GM23338 (cell line): Measurements from ENCODE around the gene GNAI1. TPM values are rescaled to one million over a fixed set of nuclear protein-coding genes. Genes with fewer than 3 reads are reported as not detected.

Experiments
- ATAC-seq: fragments of 200-7000 bp; cut with Tn5 transposase; 3 replicates; pipeline ENCODE4 v1.9.1; 2020
- DNase-seq: peaks from one replicate; pipeline ENCODE4 v3.0.0-alpha.2; 2015; ENCODE audit warnings: low spot score
- H2AFZ ChIP-seq: fragments of 200-600 bp; sonication (generic); 2 replicates; pipeline ENCODE4 v1.8.0; 2016; ENCODE audit warnings: antibody characterized with exemption, mild to moderate bottlenecking, moderate library complexity
- H3F3A ChIP-seq: fragments of 200-600 bp; sonication (generic); replicated peaks from 2 replicates; pipeline ENCODE4 v1.8.0; 2017; ENCODE audit warnings: antibody characterized with exemption, mixed run types, low read depth
- H3K27ac ChIP-seq: fragments of 200-600 bp; sonication (generic); 2 replicates; pipeline ENCODE4 v1.6.1; 2016; ENCODE audit warnings: low read depth
- H3K27me3 ChIP-seq: fragments of 200-600 bp; sonication (generic); 2 replicates; pipeline ENCODE4 v1.8.0; 2016; ENCODE audit warnings: mild to moderate bottlenecking, mixed run types, moderate library complexity; ENCODE audit not compliant: insufficient read depth
- H3K36me3 ChIP-seq: fragments of 200-600 bp; sonication (generic); 2 replicates; pipeline ENCODE4 v1.8.0; 2016; ENCODE audit warnings: mild to moderate bottlenecking; ENCODE audit not compliant: insufficient read depth
- H3K4me1 ChIP-seq: fragments of 200-600 bp; sonication (generic); 2 replicates; pipeline ENCODE4 v1.8.0; 2016; ENCODE audit warnings: mild to moderate bottlenecking, moderate library complexity; ENCODE audit not compliant: insufficient read depth
- H3K4me2 ChIP-seq: fragments of 200-600 bp; sonication (generic); 2 replicates; pipeline ENCODE4 v1.7.1; 2017; ENCODE audit warnings: mixed run types
- H3K4me3 ChIP-seq: fragments of 200-600 bp; sonication (generic); 2 replicates; pipeline ENCODE4 v1.6.1; 2016; ENCODE audit warnings: mixed run types
- H3K79me2 ChIP-seq: fragments of 200-600 bp; sonication (generic); replicated peaks from 2 replicates; pipeline ENCODE4 v1.8.0; 2017; ENCODE audit warnings: mild to moderate bottlenecking; ENCODE audit not compliant: insufficient read depth
- H3K9me2 ChIP-seq: fragments of 200-600 bp; sonication (generic); 2 replicates; pipeline ENCODE4 v1.8.0; 2017; ENCODE audit not compliant: insufficient read depth
- H4K20me1 ChIP-seq: fragments of 200-600 bp; sonication (generic); replicated peaks from 2 replicates; pipeline ENCODE4 v1.8.0; 2017; ENCODE audit warnings: mild to moderate bottlenecking; ENCODE audit not compliant: insufficient read depth
- H3K27ac Mint-ChIP-seq: 2 replicates; pipeline ENCODE4 v1.8.0; 2020; ENCODE audit warnings: inconsistent platforms, mild to moderate bottlenecking, moderate library complexity, mixed read lengths
- H3K27me3 Mint-ChIP-seq: 3 replicates; pipeline ENCODE4 v1.8.0; 2022; ENCODE audit warnings: low read depth, mild to moderate bottlenecking, moderate library complexity, mixed read lengths, inconsistent platforms; ENCODE audit not compliant: insufficient read depth, poor library complexity
- H3K36me3 Mint-ChIP-seq: 3 replicates; pipeline ENCODE4 v1.8.0; 2021; ENCODE audit warnings: low read depth, mild to moderate bottlenecking, inconsistent platforms, moderate library complexity, mixed read lengths
- H3K4me1 Mint-ChIP-seq: 3 replicates; pipeline ENCODE4 v1.8.0; 2020; ENCODE audit warnings: mild to moderate bottlenecking, inconsistent platforms, mixed read lengths
- H3K4me3 Mint-ChIP-seq: 3 replicates; pipeline ENCODE4 v1.8.0; 2021; ENCODE audit warnings: moderate library complexity, mild to moderate bottlenecking, inconsistent platforms, mixed read lengths
- H3K9me3 Mint-ChIP-seq: 3 replicates; pipeline ENCODE4 v1.8.0; 2020; ENCODE audit warnings: moderate library complexity, mild to moderate bottlenecking, inconsistent platforms, mixed read lengths
- EZH2 ChIP-seq: fragments of 200-600 bp; sonication (generic); IDR thresholded peaks from one replicate; pipeline ENCODE4 v1.8.0; 2017; ENCODE audit warnings: antibody characterized with exemption, mild to moderate bottlenecking, low read depth; ENCODE audit not compliant: unreplicated experiment
- EZH2phosphoT487 ChIP-seq: fragments of 200-600 bp; sonication (generic); IDR thresholded peaks from one replicate; pipeline ENCODE4 v1.8.1; 2018; ENCODE audit warnings: antibody characterized with exemption; ENCODE audit not compliant: unreplicated experiment
- JUNB ChIP-seq: IDR thresholded peaks from one replicate; pipeline ENCODE4 v1.6.1; 2016; ENCODE audit warnings: antibody characterized with exemption; ENCODE audit not compliant: unreplicated experiment
- NANOG ChIP-seq: IDR thresholded peaks from 2 replicates; pipeline ENCODE4 v1.6.1; 2016; ENCODE audit warnings: antibody characterized with exemption, borderline replicate concordance
- POLR2AphosphoS5 ChIP-seq: IDR thresholded peaks from 2 replicates; pipeline ENCODE4 v1.6.1; 2016; ENCODE audit warnings: antibody characterized with exemption, low read depth
- STAT1 ChIP-seq: IDR thresholded peaks from one replicate; pipeline ENCODE4 v1.6.1; 2016; ENCODE audit warnings: antibody characterized with exemption; ENCODE audit not compliant: unreplicated experiment
- ZNF114 ChIP-seq: fragments of 250-450 bp; sonication (Bioruptor Pico); IDR thresholded peaks from 2 replicates; pipeline ENCODE4 v1.5.0; 2020; ENCODE audit warnings: mild to moderate bottlenecking, moderate library complexity
- ZNF331 ChIP-seq: fragments of 250-450 bp; sonication (Bioruptor Pico); IDR thresholded peaks from 2 replicates; pipeline ENCODE4 v1.5.0; 2020; ENCODE audit warnings: low read depth, mild to moderate bottlenecking, moderate library complexity
- polyA plus RNA-seq: library from polyadenylated mRNA; unstranded; fragments of >200 nt; fragmentation: Nextera tagmentation; extraction: Ambion mirVana; gene quantifications from 2 replicates; pipeline ENCODE4 v1.2.1, GENCODE V29; 2016
- total RNA-seq: library from RNA; depleted of rRNA; stranded (reverse); fragments of >200 nt; shearing (Covaris generic); gene quantifications from 2 replicates; pipeline ENCODE4 v1.2.3, GENCODE V29; 2014
- TF ChIP-seq, protein P1 (sequence below), 2 experiments: fragments of 200-600 bp in 1 of 2; sonication (generic) in 1 of 2; conservative IDR thresholded peaks; 2 replicates each; pipeline versions ENCODE4 v1.5.1 to v1.6.1; 2016 to 2017; ENCODE audit warnings: antibody characterized with exemption in 2 of 2, low read depth in 2 of 2, mild to moderate bottlenecking in 2 of 2, moderate library complexity in 1 of 2
- TF ChIP-seq, protein P2 (sequence below): fragments of 250-450 bp; sonication (Bioruptor Pico); IDR thresholded peaks from 2 replicates; pipeline ENCODE4 v1.5.0; 2020; ENCODE audit warnings: mild to moderate bottlenecking, moderate library complexity
- TF ChIP-seq, protein P3 (sequence below): IDR thresholded peaks from 2 replicates; pipeline ENCODE4 v1.6.1; 2016; ENCODE audit warnings: antibody characterized with exemption

The GNAI1 gene
- total and polyA plus RNA-seq, 2 experiments from 2014 or later = 31.3 to 36.9 TPM

DNA sequence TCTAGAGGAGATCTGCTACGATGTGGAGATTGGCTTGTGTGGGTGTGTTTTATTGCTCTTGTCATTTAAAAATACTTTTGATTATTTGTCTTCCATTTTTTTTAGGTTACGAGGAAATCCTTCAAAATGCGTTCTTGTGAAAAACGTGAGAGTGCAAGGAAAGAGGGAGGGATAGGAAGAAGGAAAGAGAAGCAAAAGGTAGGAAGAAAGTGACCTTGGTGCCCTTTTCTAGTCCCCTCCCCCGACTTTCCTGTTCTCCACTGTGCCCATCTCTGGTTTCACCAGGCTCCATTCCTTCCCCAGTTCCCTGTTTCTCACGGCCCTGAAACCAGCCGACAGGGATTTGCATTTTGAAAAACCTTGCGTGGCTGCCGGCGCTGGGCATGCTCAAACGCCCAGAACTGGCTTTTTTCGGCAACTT is 506 bp upstream of the GNAI1 start:
- Histone ChIP-seq H4K20me1 (peaks cover 4% of the 10 kb centered on the region; the same call in 1 of the 2 replicates), H3K36me3 (no peaks in the 10 kb centered on the region), H3K9me2 (peaks cover under 1% of the 10 kb centered on the region; the same call in 1 of the 2 replicates), H3K79me2 (peaks cover 37% of the 10 kb centered on the region), H3K4me1 (peaks cover 27% of the 10 kb centered on the region), H3F3A (no peaks in the 10 kb centered on the region), H2AFZ (peak overlapping the region; percentile 90), H3K4me3 (peak overlapping the region; percentile 77), H3K4me2 (peak overlapping the region; percentile 80), H3K27me3 (peaks cover 32% of the 10 kb centered on the region), H3K27ac (no peak overlapping the region)
- TF ChIP-seq EZH2phosphoT487 = no peak
- TF ChIP-seq ZNF114 (CRISPR knock-in tag) = no peak
- ATAC-seq (peak; percentile 36), DNase-seq (peak; percentile 76)
- Mint-ChIP-seq H3K4me1 (peaks cover 30% of the 10 kb centered on the region), H3K27ac (no peak overlapping the region), H3K36me3 (no peaks in the 10 kb centered on the region; the same call in 2 of the 3 replicates), H3K27me3 (peaks cover 17% of the 10 kb centered on the region), H3K4me3 (peak overlapping the region; percentile 87), H3K9me3 (no peaks in the 10 kb centered on the region; the same call in 2 of the 3 replicates)

DNA sequence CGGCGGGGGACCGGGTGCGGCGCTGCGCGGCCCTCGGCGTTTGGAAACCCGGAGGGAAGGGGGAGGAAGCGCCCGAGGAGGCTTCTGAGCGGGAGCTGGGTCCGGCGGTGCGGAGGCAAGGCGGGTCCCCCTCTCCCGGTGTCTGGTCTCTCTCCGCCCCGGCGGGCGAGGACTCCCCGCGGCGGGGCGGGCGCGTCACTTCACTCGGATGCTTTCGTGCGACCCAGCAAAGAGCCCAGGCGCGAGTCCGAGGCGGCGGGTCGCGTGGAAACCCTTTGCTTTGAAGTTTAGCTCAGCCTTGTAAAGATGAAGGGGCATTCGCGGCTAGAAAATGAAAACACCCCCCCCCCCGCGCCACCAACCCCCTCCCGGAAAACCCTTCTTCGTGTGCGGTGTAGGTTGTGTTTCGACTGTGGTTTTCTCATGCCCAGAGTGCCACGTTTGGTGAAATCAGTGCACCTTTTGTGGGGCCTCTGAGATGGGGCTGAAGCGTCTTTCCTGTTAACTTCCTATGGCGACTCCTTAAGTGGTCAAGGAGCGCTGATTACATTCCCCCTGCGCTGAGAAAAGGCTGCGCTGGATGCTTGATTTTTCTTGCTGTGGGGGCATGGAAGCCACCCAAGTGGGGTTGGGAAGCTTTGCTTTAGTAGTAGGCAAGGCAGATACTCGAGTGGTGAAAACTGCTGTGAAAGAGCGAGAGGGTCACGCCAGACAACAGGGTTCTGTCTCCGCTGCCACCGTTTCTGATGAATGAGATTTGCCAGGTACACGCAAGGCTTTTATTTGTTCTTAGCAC is 876 bp downstream of the GNAI1 start:
- H3K79me2 ChIP-seq = peaks cover 50% of the 10 kb centered on the region
- peaks cover 32% of the 10 kb centered on the region for H3K4me1 ChIP-seq
- peak overlapping the region; percentile 77 for H3K4me3 ChIP-seq
- no peaks in the 10 kb centered on the region; the same call in 2 of the 3 replicates for H3K9me3 Mint-ChIP-seq
- peaks cover 4% of the 10 kb centered on the region; the same call in 1 of the 2 replicates for H4K20me1 ChIP-seq
- peaks cover 2% of the 10 kb centered on the region; the same call in 2 of the 3 replicates for H3K36me3 Mint-ChIP-seq
- DNase-seq (peak; percentile 38), ATAC-seq (peak; percentile 61)
- H3K27ac ChIP-seq = peak overlapping the region; percentile 78; the same call in 1 of the 2 replicates
- peaks cover 17% of the 10 kb centered on the region for H3K27me3 Mint-ChIP-seq
- H3K9me2 ChIP-seq = no peaks in the 10 kb centered on the region
- peak overlapping the region; percentile 92 for H3K4me3 Mint-ChIP-seq
- peak overlapping the region; percentile 89 for H3K4me2 ChIP-seq
- peak overlapping the region; percentile 3; the same call in 1 of the 2 replicates for H3K27ac Mint-ChIP-seq
- H3F3A ChIP-seq = no peaks in the 10 kb centered on the region
- H3K27me3 ChIP-seq = peaks cover 26% of the 10 kb centered on the region
- TF ChIP-seq JUNB = no peak
- TF ChIP-seq, protein P1, sequence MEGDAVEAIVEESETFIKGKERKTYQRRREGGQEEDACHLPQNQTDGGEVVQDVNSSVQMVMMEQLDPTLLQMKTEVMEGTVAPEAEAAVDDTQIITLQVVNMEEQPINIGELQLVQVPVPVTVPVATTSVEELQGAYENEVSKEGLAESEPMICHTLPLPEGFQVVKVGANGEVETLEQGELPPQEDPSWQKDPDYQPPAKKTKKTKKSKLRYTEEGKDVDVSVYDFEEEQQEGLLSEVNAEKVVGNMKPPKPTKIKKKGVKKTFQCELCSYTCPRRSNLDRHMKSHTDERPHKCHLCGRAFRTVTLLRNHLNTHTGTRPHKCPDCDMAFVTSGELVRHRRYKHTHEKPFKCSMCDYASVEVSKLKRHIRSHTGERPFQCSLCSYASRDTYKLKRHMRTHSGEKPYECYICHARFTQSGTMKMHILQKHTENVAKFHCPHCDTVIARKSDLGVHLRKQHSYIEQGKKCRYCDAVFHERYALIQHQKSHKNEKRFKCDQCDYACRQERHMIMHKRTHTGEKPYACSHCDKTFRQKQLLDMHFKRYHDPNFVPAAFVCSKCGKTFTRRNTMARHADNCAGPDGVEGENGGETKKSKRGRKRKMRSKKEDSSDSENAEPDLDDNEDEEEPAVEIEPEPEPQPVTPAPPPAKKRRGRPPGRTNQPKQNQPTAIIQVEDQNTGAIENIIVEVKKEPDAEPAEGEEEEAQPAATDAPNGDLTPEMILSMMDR (conservative IDR thresholded peaks at IDR 0.05; ENCODE audit: low read depth in 2 of 2) = no peak
- TF ChIP-seq NANOG = no peak
- no peak for TF ChIP-seq STAT1
- TF ChIP-seq ZNF114 (CRISPR knock-in tag) = no peak
- TF ChIP-seq, protein P2, sequence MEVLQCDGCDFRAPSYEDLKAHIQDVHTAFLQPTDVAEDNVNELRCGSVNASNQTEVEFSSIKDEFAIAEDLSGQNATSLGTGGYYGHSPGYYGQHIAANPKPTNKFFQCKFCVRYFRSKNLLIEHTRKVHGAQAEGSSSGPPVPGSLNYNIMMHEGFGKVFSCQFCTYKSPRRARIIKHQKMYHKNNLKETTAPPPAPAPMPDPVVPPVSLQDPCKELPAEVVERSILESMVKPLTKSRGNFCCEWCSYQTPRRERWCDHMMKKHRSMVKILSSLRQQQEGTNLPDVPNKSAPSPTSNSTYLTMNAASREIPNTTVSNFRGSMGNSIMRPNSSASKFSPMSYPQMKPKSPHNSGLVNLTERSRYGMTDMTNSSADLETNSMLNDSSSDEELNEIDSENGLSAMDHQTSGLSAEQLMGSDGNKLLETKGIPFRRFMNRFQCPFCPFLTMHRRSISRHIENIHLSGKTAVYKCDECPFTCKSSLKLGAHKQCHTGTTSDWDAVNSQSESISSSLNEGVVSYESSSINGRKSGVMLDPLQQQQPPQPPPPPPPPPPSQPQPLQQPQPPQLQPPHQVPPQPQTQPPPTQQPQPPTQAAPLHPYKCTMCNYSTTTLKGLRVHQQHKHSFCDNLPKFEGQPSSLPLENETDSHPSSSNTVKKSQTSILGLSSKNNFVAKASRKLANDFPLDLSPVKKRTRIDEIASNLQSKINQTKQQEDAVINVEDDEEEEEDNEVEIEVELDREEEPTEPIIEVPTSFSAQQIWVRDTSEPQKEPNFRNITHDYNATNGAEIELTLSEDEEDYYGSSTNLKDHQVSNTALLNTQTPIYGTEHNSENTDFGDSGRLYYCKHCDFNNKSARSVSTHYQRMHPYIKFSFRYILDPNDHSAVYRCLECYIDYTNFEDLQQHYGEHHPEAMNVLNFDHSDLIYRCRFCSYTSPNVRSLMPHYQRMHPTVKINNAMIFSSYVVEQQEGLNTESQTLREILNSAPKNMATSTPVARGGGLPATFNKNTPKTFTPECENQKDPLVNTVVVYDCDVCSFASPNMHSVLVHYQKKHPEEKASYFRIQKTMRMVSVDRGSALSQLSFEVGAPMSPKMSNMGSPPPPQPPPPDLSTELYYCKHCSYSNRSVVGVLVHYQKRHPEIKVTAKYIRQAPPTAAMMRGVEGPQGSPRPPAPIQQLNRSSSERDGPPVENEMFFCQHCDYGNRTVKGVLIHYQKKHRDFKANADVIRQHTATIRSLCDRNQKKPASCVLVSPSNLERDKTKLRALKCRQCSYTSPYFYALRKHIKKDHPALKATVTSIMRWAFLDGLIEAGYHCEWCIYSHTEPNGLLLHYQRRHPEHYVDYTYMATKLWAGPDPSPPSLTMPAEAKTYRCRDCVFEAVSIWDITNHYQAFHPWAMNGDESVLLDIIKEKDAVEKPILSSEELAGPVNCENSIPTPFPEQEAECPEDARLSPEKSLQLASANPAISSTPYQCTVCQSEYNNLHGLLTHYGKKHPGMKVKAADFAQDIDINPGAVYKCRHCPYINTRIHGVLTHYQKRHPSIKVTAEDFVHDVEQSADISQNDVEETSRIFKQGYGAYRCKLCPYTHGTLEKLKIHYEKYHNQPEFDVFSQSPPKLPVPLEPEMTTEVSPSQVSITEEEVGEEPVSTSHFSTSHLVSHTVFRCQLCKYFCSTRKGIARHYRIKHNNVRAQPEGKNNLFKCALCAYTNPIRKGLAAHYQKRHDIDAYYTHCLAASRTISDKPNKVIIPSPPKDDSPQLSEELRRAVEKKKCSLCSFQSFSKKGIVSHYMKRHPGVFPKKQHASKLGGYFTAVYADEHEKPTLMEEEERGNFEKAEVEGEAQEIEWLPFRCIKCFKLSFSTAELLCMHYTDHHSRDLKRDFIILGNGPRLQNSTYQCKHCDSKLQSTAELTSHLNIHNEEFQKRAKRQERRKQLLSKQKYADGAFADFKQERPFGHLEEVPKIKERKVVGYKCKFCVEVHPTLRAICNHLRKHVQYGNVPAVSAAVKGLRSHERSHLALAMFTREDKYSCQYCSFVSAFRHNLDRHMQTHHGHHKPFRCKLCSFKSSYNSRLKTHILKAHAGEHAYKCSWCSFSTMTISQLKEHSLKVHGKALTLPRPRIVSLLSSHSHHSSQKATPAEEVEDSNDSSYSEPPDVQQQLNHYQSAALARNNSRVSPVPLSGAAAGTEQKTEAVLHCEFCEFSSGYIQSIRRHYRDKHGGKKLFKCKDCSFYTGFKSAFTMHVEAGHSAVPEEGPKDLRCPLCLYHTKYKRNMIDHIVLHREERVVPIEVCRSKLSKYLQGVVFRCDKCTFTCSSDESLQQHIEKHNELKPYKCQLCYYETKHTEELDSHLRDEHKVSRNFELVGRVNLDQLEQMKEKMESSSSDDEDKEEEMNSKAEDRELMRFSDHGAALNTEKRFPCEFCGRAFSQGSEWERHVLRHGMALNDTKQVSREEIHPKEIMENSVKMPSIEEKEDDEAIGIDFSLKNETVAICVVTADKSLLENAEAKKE = no peak
- TF ChIP-seq, protein P3, sequence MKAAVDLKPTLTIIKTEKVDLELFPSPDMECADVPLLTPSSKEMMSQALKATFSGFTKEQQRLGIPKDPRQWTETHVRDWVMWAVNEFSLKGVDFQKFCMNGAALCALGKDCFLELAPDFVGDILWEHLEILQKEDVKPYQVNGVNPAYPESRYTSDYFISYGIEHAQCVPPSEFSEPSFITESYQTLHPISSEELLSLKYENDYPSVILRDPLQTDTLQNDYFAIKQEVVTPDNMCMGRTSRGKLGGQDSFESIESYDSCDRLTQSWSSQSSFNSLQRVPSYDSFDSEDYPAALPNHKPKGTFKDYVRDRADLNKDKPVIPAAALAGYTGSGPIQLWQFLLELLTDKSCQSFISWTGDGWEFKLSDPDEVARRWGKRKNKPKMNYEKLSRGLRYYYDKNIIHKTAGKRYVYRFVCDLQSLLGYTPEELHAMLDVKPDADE = no peak
- TF ChIP-seq EZH2phosphoT487 = no peak
- TF ChIP-seq POLR2AphosphoS5 = no peak
- TF ChIP-seq ZNF331 (CRISPR knock-in tag) = no peak
- TF ChIP-seq EZH2 = no peak
- no peaks in the 10 kb centered on the region for H3K36me3 ChIP-seq
- peak overlapping the region; percentile 67; the same call in 1 of the 2 replicates for H2AFZ ChIP-seq
- H3K4me1 Mint-ChIP-seq = peaks cover 33% of the 10 kb centered on the region
